ENCODE results near the gene ARID1B.

GRCh38 chr6:157073596-157073995 is 296.4 kb downstream of the ARID1B start:
- no peak for TF ChIP-seq GATA3 (IDR thresholded peaks at IDR 0.05; ENCODE audit: low read depth, low read length)
- no peak for TF ChIP-seq GATA2 (IDR thresholded peaks at IDR 0.05; ENCODE audit: low read depth, low read length)
